GM19351 (cell line): ENCODE data around the gene L3MBTL4.

Experiments
- ATAC-seq: cut with Tn5 transposase; IDR thresholded peaks from one replicate; pipeline ENCODE4 v1.9.1; 2021; ENCODE audit warnings: mild to moderate bottlenecking, moderate library complexity; ENCODE audit not compliant: unreplicated experiment

L3MBTL4 gene

DNA sequence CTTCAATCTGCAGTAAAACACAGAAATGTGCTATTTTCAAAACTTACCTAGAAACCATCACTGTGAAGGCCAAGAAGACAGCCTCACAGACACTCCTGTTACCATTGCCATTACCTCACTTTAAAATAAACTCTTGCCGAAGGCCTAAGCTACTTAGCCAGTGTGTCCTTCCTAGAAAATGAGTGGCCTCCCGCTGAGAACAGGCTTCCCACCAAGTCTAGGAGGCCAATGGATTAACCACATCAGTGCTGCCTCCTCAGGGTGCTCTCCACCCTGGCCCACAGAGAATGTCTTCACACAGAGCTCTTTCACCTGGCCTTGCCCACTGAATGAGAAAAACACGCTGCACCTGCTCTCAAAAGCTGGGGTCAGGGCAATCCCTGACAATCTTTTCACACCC is 47.5 kb downstream of the L3MBTL4 start:
- ATAC-seq, result no peak

DNA sequence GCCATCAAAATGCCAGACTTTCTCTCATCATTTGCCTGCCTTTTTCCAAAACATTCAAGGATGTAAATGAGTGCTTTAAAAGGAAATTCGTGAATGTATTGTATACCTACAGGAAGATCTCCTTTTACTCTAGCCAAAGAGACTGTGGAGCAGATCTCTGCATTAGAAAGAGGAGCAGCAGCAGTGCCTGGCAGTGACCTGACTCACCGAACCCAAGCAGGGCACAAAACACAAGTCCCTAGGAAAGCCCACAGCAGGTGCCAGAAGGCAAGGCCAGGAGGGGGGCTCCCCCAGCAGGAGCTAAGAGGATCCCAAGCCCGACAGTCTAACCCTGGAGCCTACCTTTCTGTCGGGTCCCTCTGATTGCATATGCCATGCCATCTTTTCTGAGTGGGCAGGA is 47.9 kb downstream of the L3MBTL4 start:
- ATAC-seq, result no peak

- no peak for ATAC-seq
Measured at GRCh38 chr18:6365385-6365784, 49.3 kb downstream of the L3MBTL4 start.

DNA sequence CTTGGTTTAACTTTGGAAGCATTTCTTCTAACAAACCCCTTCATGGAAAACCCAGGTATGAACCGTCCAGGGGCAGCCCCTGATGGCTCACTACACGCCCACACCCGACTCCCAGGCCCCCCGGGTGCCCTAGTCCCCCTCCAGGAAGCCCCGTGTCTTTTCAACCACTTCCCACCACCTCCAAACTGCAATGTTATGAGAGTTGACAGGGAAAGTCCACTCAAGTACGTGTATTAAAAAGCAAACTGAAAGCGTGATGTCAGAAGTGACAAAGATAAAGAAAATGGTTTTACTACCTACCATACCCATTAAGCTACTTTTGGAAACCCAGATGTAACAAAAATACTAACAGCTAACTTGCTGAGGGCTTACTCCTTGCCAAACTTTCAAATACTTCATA is 51.5 kb downstream of the L3MBTL4 start:
- peak; percentile 79 for ATAC-seq

- no peak for ATAC-seq
Measured at GRCh38 chr18:6362559-6363129, 52.1 kb downstream of the L3MBTL4 start.

- no peak for ATAC-seq
Measured at GRCh38 chr18:6357668-6358067, 57.0 kb downstream of the L3MBTL4 start.

DNA sequence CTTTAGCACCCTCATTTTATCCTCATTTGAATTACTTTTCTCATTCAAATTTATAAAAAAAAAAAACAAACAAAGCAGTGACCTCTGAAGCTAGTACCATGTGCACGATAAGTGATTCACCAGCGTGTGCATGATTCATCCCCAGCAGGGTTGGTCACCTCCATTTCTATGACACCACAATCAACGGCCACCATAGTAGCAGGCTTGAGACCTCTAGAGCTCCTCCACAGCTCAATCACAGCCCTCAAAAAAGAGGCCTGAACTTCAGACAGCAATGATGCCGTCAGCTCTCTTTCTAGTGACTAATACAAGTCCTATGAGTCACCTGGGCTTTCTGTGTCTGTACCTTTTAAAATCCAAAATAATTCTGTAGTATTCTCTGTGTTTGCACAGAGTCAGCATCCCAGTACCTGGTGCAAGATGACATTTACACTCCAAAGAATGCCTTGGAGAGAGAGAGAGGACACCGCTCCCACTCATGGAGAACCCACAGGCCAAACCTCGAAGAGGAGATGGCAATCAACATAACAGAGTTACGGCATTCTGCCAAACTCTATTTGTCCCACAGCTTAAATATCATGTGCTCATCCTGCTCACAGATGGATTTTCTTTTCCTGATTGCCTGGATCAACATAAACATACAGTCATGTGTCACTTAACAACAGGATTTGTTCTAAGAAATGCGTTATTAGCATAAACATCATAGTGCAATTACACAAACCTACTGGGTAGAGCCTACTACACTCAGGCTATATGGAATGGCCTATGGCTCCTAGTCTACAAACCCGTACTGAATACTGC is 58.7 kb downstream of the L3MBTL4 start:
- peak; percentile 74 for ATAC-seq

- no peak for ATAC-seq
Measured at GRCh38 chr18:6352275-6352674, 62.4 kb downstream of the L3MBTL4 start.

DNA sequence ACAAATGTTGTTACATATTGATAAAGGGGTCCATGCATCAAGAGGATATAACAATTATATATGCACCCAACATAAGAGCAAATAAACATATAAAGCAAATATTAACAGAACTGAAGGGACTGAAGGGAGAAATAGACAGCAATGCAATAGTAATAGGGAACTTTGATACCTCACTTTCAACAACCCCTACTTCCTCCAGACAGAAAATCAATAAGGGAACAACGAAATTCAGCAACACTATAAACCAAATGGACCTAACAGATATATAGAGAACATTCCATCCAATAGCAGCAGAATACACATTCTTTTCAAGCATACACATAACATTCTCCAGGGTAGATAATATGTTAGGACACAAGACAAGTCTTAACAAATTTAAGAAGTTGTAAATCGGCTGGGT is 71.7 kb downstream of the L3MBTL4 start:
- no peak for ATAC-seq

- no peak for ATAC-seq
Measured at GRCh38 chr18:6341709-6342108, 73.0 kb downstream of the L3MBTL4 start.

DNA sequence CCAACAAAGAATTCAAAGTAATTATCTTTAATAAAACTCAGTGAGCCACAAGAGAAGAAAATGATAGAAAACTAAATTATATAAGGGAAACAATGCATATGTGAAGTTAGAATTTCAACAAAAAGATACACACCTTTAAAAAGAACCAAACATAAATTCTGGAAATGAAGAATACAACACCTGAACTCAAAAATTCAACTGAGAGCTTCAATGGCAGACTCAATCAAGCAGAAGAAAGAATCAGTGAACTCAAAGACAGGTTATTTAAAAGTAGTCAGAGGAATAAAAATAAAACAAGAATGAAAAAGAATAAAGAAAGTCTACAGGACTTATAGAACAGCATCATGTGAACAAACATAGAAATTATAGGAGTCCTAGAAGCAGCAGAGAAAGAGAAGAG is 73.4 kb downstream of the L3MBTL4 start:
- ATAC-seq, result no peak

- ATAC-seq, result no peak
Measured at GRCh38 chr18:6340121-6340520, 74.6 kb downstream of the L3MBTL4 start.

DNA sequence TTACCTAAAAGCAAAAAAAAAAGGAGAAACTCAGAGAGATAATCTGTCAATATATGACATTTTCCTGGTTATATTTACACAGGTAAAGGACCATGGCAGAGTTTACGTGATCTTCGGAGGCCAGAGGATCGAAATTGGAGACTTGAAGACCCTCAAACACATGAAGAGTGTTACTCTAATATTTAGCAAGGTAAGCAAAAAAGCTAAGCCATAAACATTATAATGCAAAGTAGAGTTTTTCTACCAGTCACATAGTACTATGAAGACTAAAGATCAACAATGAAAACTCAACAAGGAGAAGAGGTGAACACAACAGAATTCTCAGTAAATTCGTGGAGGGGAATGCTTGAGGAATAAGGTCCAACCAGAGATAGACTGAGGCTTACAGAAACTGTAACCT is 78.5 kb downstream of the L3MBTL4 start:
- no peak for ATAC-seq

DNA sequence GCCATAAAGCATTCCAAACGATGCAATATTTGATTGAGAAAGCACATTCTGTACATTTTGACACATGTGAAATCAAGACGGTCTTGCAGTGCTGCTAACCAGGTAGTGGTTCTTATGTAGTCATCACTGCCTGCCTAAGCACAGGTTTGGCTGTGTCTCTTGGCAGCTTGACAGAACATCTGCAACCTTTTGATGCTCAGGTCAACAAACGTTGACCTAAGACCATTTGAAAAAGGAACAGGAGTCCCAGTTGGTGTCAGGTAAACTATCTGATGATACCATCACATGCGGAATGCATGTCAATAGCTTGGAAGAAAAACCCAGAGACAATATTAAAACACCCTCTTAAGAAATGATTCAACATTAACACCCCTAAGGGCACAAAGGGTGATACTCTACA is 80.7 kb downstream of the L3MBTL4 start:
- no peak for ATAC-seq

DNA sequence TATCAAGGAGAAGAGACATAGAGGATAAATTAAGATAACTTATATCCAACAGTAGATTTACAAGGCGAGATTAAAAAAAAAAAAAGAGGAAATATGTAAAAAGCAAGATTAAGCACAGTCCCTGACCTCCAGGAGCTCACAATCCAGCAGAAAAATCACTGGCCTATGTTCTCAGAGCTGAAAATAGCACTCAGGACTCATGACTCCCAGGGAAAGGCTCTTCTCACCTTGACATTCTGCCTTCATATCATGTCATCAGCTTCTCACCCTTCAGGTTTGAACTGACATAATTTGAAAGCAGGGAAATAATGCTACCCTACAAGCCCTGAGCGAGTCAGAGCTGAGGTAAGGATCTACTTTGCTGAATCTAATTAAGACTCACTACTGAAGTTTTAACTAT is 82.8 kb downstream of the L3MBTL4 start:
- no peak for ATAC-seq

DNA sequence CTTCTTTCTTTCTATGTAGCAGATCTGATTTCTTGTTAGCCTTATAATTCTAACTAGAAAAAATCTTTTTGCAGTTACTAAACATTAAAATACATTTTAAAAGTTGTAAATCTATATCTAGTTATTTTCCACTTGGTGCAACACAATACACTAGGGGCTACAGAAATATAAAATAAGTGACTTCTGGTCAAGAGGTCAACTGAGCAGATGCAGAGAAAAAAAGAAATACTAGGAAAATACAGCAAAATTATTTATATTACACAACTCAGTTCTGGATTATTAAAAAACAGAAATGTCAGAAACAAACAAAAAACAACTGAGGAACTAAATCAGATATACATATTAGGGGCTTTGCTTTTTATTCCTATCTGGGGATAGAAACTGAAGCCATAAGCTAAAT is 83.9 kb downstream of the L3MBTL4 start:
- no peak for ATAC-seq

GRCh38 chr18:6328621-6329010 is 86.1 kb downstream of the L3MBTL4 start:
- no peak for ATAC-seq

DNA sequence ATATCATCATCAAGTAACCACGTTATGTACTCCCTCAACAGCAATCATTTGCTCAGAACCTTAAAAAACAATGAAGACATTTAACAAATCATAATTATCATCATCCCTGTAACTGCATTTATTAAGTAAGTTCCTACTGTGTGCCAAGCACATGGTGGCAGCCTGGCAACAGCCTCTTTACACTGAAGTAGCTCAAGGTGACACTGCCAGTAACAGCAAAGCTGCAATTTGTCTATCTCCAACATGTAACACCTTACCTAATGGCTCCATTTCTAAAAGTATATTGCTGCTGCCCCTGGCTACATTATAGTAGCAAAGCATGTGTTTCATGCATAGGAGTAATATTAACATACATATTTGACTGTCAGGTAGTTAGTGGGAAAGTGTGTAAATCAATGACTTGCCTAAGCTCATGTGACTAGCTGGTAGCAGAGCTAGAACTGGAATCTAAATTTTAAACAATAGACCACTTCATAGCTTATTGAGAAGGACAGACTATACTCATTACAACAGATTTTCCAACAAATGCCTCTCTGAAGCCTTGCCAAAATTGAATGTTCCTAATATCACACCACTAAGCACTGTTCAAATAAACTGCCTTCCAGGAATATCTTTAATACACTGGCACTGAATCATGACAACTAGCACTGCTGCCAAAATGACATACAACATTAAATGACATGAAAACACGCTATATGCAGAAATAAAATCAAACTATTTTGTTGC is 86.7 kb downstream of the L3MBTL4 start:
- ATAC-seq, result no peak

- no peak for ATAC-seq
Measured at GRCh38 chr18:6327485-6327884, 87.2 kb downstream of the L3MBTL4 start.

- no peak for ATAC-seq
Measured at GRCh38 chr18:6326566-6326965, 88.1 kb downstream of the L3MBTL4 start.

DNA sequence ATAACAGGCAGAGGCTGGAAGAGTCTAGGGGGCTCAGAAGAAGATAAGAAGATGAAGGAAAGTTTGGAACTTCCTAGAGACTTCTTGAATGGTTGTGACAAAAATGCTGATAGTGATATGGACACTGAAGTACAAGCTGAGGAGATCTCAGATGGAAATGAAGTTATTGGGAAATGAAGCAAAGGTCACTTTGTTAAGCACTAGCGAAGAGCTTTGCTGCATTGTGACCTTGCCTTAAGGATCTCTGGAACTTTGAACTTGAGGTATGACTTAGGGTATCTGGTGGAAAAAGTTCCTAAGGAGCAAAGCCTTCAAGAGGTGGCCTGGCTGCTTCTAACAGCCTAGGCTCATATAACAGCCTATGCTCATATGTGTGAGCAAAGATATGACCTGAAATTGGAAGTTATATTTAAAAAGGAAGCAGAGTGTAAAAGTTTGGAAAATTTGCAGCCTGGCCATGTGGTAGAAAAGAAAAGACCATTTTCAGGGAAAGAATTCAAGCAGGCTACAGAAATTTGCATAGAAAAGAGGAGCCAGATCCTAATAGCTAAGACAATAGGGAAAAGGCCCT is 91.3 kb downstream of the L3MBTL4 start:
- no peak for ATAC-seq
